Urothelium cell line (cell line): ENCODE results near the gene ANK3.

Source experiments
- DNase-seq: peaks from one replicate; pipeline ENCODE4 v3.0.0; 2011; ENCODE audit warnings: low spot score, mixed read lengths
- FAIRE-seq: peaks from 2 replicates; lab custom pipeline; 2011; peaks lifted over from hg19 to GRCh38; lab: Jason Lieb, UNC

ANK3 gene

DNA sequence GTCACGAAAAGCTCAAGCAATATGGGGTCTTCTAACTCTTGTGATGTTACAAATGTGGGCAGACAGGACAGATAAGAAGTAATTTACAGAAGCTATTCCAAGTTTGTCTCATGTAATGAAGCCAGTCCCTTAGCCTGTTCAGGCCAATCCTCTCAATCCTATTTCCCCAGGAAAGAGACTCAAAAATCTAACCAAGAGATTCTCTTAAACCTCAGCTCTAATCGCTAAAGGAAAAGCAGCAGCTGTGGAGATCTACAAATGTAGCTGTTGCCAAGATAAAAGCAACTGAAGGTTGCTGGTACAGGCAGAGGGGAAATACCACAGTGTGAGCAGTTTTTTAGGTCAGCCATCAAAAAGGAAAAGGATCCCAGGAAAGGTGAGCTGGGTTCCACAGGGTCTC, 39.3 kb downstream of the ANK3 start:
- FAIRE-seq (no peak), DNase-seq (no peak)

DNA sequence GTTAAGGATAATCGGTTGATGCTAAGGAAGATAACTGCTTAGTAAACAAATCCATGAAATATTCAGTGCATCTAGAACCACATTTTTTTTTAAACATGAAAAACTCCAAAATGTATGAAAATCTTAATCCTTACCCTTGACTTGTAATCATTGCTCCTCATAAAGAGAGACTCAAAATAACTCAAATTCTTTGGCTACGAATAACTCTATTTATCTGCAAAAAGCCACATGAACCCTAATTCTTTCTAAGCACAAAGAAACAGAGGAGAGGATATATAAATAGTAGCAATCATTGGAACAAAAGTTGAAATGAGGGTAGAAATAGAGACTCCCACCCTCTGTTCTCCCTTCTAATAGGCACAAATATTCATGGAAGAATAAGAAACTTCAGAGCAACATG, 40.2 kb downstream of the ANK3 start:
- no peak for DNase-seq
- FAIRE-seq: no peak

DNA sequence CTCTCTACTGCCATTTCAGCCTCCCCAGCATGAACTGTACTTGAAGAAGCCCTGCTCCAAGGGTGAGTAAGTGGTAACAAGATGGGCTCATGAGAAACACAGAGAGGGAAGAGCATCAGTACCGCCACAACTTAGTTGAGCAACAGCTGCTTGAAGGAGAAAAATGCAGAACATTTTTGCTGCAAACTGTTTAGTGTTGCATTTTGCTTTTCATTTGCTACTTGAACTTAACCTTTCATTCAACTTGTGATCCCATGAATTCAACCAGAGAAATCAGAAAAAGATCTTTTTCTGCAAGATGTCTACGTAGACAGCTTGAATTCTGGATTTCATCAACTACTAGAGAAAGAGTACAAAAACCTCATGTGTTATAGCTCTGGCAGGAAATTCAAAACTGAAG, 40.7 kb downstream of the ANK3 start:
- DNase-seq (no peak), FAIRE-seq (no peak)

DNA sequence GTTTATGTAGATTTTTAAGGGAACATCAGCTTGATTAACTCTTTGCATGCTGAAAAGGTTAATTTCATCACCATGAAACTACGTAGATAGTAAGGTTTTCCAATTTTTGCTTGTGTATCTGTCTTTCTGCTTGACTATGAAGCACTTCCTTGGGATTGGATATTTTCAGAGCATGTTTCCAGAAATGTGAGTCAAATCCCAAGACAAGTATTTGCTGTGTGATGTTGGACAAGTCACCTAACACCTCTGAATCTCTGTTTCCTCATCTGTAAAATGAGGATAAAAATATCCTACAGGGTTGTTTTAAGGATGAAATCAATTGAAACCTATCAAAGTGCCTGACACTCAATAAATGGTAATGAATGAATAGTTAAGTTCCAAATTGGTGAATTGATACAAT, 42.4 kb downstream of the ANK3 start:
- no peak for DNase-seq
- no peak for FAIRE-seq

DNA sequence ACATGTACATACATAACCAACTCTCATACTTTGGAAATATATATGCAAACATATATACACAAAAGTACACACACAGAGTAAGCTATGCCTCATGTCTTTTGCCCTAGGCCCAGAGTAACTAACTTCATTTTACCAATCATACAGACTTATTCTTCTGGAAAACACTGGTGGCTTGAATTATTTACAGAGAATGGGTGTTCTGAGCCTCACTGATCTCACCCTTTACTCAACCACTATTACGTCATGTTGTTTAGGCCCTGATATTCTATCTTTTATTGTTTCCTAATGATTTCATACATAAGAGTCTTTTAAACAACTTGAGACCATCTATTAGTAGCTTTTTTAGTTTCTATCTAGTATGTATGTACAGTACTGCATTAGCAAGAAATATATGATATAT, 43.0 kb downstream of the ANK3 start:
- DNase-seq (no peak), FAIRE-seq (no peak)

DNA sequence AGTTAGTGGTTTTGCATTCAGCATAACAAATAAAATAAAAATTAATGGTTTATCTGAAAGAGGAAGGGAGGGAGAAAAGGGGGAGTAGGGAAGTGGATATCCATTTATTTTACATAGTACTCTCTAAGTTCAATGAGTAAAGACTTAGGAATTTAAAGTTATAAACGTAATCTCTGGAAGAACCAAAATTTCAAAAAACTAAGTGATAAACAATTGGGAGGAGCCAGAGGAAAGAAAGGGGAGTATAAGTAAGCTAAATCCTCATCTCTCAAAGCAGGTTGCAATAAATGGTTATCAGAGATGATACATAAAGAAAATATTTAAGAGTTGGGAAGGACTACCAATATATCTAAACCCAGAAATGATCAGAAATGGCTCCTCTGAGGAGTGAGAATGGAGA, 46.4 kb downstream of the ANK3 start:
- FAIRE-seq (no peak), DNase-seq (no peak)

DNA sequence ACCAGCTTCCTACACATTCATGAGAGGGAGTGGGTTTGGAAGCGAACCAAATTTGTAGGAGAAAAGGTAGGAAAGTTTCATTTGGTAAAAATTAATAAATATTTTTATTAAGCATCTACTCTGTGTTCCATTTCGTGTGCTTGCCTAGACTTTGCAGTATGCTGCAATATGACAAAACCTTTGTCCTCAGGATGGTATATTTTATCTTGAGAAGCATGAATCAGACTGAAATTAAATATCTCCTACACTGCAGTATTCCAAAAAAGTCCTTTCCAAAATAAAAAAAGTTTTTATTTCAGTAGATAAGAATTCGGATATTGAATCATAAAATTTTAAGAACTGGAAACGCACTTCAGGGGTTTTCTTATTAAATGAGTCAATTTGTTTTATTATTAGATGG, 47.7 kb downstream of the ANK3 start:
- no peak for FAIRE-seq
- DNase-seq: no peak

DNA sequence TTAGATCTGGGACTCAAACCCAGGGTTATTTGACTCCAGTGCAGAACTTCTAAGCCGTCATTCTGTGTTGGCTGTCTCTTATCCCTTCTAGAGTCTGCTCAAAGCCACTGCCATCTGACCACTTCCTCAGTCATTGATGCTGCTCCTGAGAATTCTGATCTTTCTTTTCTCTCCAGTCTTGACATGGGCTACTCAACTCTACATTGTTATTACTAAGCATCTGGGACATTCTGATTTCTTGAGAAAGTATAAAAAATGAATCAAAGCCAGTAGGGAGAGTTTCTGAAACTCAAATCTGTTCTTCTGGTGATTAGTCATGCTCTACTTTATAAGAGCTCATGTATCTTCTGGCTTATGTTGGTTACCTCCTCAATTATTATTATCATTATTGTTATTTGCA, 48.7 kb downstream of the ANK3 start:
- DNase-seq (no peak), FAIRE-seq (no peak)

DNA sequence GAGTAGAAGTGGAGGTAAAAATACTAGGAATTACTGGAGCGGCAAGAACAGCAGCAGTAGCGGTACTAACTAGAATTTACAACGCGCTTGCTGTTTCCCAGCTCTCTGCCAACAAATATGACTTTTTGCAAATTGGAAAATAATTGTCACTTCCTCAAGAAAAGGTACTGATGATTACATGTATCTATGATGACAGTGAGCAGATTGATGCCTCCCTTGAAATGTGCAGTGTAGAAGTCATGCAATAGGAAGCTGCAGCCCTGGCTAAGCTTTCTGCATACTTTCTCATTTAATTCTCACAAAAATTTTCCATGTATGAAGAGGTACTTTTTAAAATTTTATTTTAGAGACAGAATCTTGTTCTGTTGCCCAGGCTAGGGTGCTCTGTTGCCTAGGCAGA, 49.9 kb downstream of the ANK3 start:
- no peak for FAIRE-seq
- no peak for DNase-seq

DNA sequence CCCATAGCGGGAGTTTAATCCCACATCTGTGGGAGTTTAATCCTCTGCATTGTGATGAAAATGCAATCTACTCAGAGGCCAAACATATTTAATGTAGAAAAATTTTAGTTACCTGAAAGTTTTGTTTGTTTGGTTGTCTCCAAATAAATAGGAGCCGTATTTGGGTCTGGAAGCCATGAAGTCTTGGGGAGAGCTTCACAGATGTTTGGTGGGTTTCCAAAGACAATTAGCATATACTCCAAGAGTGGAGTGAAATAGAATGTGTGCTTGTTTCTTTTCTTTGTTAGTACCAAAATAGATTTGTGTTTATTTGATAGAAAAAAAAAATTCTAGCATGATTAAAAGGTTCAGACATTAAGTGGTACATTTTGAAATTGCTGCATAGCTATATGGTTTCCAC, 50.9 kb downstream of the ANK3 start:
- DNase-seq (no peak), FAIRE-seq (no peak)

DNA sequence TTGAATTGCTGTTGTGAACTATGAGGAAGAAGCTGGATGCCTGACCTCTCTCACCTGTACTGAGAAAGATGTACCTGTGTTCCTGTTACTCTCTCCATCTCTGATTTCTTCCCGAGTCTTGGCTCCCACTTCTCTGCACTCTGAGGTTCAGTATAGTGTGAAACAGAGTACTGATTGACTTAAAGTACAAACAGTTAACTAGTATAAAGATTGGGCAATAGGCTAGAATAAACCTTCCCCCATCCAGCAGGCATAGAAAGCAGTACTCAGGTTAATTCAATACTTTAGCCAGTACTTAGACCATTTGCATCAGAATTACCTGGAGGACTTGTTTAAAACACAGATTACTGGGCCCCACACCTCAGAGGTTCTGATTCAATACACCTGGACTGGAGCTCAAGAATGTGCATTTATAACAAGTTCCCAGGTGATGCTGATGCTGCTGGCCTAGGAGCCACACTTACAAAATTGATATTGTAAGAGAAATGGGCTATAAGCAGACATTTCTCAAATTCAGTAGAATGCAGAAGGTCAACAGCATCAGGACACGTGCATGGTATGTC, 51.6 kb downstream of the ANK3 start:
- FAIRE-seq (peak; percentile 44), DNase-seq (no peak)

DNA sequence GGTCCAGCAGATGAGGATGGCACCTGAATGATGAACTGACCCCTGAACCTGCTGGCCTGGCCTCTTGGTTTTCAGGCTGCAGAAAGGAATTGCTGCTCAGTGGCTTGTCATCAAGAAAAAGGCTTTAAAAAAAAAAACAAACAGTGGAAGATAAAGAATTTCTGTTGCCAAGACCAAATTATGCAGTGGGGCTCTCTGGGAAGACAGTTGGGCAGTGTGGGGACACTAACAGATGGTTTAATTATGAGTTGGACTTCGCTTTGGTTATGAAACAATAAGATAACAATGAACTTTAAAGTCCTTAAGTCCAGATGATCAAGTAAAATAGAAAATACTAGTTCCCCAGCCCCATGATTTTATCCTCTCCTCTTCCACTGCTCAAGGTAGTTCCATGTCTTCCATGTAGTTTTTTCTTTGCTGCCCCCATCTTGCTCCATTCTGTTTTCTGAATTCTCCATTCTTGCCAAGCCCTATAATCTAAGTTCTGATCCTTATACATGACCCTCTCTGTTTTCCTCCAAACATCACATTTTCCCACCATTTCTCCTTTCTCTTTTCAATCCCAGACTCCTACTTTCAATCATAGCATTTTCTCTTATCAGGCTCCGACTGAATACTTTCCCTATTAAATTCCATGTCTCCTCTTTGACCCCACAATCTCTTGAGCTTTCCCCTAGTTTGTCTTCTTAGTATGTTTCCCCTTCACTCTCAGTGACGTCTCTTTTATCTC, 52.6 kb downstream of the ANK3 start:
- no peak for DNase-seq
- FAIRE-seq: no peak

DNA sequence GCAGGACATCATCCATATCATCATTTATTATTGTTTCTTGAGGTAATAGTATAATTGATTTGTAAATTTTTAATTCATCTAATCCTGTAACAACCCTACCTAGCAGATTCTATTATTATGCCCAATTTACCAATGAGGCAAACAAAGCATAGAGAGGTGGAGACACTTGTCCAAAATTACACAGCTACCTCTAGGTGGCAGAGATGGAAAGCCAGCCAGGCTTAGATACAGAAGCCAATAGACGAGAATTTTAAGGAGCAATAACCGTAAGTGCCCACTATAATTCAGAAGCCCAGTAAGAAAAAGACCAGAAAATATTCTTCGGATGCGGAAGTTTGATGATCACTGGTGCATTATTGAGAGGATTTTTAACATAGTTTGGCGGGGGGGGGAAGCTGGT, 54.0 kb downstream of the ANK3 start:
- DNase-seq (peak; percentile 41), FAIRE-seq (no peak)

DNA sequence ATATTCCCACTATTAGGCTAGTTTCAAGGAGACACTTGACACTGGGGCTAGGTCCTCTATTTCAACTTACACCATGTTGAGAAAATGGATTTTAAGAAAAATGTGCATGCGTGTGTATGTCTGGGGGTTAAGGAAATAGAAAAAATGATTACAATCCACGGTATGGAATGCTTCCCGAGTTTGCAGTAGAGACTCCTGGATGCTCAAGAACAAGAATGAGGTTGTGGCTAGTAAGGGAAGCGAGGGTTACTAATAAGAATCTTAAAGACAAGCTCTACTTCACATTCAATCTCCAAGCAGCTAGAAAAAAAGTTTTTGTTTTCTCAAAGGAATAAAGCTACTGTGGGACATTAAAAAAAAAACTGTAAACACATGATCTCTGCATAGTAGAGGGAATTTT, 54.7 kb downstream of the ANK3 start:
- DNase-seq (no peak), FAIRE-seq (no peak)

DNA sequence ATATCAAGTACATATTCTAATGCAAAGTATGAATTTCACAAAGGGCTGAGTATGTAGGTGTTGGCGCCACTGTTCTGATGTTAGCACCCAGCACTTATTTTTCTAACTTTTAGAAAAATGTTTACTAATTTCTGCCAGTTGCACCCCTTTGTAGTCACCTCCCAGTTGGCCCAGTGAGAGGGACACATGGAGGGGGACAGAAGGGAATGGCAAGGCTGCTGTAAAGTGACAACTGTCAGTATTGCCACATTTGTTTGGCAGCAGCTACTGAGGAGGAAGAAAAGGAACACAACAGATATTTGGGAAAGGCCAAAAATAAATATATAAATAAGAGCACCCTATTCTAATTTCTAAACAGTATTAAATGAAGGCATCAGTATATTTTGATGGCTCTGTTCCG, 57.3 kb downstream of the ANK3 start:
- DNase-seq: no peak
- FAIRE-seq: no peak

DNA sequence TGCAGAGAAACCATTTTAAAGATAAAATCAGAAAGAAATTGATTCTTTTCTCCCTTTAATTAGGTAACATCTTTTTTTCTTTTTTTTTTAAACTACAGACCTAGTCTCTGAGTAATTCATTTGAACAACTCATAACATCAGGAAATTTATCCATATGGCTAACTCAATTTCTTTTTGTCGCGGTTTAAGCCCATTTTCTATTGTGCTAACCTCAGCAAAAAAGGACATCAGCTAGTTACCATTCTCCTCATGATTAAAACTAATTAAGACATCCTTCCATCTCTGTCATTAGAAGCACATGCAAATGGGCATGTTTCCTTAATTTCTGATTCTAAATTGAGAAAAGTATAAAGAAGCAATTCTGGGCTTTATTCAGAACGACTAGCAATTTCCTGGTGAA, 57.8 kb downstream of the ANK3 start:
- DNase-seq: no peak
- no peak for FAIRE-seq

DNA sequence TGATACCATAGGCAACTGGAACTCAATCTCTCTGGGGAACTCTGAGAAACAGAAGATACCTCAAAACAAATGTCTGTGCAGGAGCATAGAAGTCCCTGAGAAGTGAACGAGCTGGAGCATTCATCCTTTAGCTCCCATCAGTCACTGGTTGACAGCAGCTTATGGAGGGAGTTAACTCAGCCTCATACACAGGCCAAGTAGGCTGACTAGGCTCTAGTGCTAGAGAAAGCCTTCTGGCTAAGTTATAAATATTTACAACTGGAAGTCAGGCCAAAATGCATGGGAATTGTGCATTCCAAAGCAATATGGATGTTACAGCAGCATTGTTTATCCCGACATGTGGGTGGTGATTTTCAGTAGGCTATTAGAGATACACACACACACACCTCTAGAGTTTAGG, 66.5 kb downstream of the ANK3 start:
- FAIRE-seq (peak; percentile 23), DNase-seq (no peak)

DNA sequence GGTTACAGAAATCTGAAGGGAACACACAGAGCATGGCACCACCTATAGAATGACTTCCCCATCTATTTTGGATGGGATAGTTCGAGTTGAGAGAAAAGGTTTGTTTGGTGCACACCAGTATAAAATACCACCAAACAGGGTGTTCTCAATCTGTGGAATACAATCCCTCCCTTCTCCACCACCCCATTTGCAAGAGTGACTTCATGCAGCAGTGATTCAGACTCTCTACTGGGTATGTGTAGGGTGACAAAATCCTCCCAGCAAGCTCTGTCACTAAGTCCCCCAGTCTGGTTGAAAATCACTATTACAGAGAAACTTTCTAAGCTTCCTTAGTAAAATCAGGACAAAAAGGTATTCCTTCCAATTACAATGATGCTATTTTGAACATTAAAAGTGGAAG, 69.0 kb downstream of the ANK3 start:
- DNase-seq: no peak
- FAIRE-seq: no peak

DNA sequence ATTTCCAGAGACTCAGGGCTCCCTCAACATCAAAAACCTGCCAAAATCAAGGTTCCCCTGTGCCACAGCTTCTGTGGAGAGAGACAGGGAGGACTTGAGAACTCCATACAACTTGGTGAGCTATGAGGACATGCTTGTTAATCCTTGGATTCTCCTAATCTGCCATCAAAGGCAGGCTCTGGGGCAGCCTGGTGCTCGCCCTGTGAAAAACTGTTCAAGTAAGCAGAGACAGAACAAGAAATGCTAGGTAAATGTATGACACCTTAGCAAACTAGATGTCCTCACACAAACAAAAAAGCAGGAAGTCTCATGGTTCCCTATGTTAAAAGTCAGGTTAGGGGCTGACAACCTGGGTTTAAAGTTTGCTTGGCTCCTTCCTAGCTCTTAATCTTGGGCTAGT, 73.6 kb downstream of the ANK3 start:
- no peak for FAIRE-seq
- no peak for DNase-seq

DNA sequence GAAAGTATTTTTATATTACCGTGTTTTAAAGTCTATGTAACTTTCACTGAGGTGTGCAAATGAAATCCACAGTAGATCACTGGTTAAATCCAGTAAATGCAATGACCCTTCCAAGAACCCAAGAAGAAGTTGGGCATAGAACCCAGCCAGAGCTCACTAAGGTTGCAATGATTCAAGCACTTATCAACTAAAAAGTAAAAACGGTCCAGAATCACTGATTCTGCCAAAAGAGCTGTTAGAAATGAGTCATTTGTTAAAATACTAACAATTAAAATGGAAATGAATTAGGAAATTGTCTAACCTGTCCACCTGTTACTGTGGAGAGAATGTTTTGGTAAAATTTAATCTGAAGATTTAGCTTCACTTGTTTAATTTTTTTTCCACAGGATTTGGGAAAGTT, 74.4 kb downstream of the ANK3 start:
- FAIRE-seq: no peak
- DNase-seq: no peak

DNA sequence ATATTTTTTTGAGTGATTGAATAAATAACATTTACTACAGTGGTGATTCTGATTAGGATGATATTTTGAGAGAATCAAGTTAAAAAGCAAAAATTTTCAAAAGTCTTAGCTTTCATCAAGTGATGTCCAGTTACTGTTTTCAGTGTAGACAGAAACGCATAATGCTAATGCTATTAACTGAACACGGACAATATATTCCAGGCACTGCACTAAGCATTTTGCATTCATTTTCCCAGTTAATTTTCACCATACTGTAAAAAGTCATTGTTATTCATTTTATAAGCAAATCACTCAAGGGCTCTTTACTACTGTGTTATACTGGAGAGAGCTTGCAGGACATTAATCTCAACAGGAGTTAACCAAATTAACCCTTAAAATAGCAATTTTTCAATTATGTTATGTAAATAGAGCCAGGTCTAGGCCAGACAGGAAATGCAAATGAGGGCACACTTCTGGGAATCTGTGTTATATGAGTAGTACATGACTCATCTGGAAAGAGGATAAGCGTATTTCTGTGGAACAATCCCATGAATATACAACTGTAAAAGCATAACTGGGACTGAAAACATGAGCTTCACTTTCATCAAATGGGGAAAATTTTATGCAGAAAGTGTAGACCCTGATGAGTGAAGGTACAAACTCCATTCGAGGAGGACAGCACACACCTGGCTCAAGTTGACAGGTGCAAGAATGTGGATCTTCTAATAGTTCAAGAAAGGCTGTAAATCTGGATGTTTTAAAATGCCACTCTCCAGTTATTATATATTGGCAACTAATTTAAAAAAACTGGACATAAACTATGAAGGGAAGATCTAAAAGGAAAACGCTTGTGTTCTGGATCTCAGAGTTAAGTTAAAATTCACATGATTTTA, 75.4 kb downstream of the ANK3 start:
- DNase-seq: peak; percentile 58
- peak; percentile 37 for FAIRE-seq

DNA sequence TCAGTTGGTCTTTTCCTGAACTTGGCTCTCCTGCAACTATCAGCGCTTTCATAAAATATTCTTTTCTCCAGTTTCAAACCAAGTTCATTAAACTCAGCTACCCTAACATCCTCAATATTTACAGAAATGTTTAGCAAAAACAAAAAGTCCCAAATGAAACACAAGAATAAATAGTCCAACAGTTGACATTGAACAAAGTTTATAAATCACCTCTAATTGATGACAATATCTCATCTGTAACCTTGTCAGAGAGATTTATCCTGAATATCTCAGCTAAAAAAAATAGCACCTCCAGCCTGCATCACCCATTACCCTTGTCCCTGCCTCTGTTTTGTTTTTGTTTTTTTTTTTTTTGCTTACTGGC, 76.1 kb downstream of the ANK3 start:
- no peak for FAIRE-seq
- DNase-seq: no peak
